GM23248 (cell line): ENCODE data around the gene GDF11.

Source experiments
- EZH2 ChIP-seq: fragments of 200-600 bp; sonication (generic); IDR thresholded peaks from 2 replicates; pipeline ENCODE4 v1.6.1; 2018; ENCODE audit warnings: antibody characterized with exemption, mild to moderate bottlenecking; ENCODE audit not compliant: insufficient read depth, poor library complexity, severe bottlenecking
- EZH2phosphoT487 ChIP-seq: fragments of 200-600 bp; sonication (generic); IDR thresholded peaks from 2 replicates; pipeline ENCODE4 v1.6.1; 2018; ENCODE audit warnings: antibody characterized with exemption, moderate library complexity, mild to moderate bottlenecking, low read depth; ENCODE audit not compliant: insufficient read depth

- TF ChIP-seq EZH2phosphoT487 (no peak), EZH2 (no peak)
These were observed 15.2 kb upstream of the GDF11 start for GRCh38 chr12:55727643-55728185.
